Upper lobe of left lung (tissue), 4 donors: ENCODE measurements around the gene GLRX3.

Experiments used
- CTCF ChIP-seq, 6 experiments: fragments of 450-650 bp in 4 of 6; fragments of 200-600 bp in 2 of 6; sonication (generic) in 2 of 6; IDR thresholded peaks; one replicate each; pipeline ENCODE4 v1.5.1; 2016 to 2019; ENCODE audit warnings: antibody characterized with exemption in 6 of 6
- POLR2A ChIP-seq, 4 donors: fragments of 450-650 bp; IDR thresholded peaks; one replicate each; pipeline ENCODE4 v1.5.1; 2016 to 2017; ENCODE audit warnings: antibody characterized with exemption in 4 of 4, mild to moderate bottlenecking in 2 of 4

- TF ChIP-seq POLR2A (IDR thresholded peaks at IDR 0.05) (no peak), CTCF (IDR thresholded peaks at IDR 0.05) (no peak)
These were observed 23.4 kb upstream of the GLRX3 start for GRCh38 chr10:130112821-130113220.
